ENCODE results near the gene MIDN.
"Not testable (repeated sequence)": the region's sequence is repeated elsewhere in the genome, so short reads cannot be mapped to it uniquely, and the experiment has no call there.

The MIDN gene

DNA sequence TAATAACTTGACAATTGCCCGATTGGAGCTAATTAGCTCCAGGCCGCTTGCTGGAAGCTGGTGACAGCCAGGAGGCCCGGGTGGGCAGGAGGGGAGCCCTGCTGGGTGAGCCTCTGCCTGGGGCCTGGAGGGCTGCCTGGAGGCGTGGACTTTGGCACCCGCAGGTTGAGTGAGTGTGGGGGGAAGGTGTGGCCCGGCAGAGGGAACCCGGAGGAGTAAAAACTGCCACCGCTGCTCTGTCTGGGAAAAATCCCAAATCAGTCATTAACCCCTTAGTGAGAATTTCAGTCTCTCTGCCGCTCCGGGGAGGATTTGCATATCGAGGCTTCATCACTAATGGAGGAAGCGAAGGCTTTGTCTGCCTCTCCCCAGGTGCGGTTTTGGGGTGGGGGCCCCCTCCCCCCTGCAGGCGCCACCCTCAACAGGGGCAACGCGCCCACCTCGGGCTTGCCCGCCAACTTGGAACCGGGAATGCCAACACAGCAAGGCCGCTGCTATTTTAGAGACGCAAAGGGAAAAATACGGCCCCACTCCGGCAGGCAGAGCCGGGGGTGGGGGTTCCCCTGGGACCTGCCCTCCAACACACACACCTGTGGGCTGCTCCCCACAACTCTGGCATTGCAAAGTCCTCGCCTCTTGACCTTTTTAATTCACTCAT, 43.5 kb downstream of the MIDN start:
- in situ Hi-C loops (cut with HindIII; ENCODE audit: low sequenced_read_pairs): no loop called here

DNA sequence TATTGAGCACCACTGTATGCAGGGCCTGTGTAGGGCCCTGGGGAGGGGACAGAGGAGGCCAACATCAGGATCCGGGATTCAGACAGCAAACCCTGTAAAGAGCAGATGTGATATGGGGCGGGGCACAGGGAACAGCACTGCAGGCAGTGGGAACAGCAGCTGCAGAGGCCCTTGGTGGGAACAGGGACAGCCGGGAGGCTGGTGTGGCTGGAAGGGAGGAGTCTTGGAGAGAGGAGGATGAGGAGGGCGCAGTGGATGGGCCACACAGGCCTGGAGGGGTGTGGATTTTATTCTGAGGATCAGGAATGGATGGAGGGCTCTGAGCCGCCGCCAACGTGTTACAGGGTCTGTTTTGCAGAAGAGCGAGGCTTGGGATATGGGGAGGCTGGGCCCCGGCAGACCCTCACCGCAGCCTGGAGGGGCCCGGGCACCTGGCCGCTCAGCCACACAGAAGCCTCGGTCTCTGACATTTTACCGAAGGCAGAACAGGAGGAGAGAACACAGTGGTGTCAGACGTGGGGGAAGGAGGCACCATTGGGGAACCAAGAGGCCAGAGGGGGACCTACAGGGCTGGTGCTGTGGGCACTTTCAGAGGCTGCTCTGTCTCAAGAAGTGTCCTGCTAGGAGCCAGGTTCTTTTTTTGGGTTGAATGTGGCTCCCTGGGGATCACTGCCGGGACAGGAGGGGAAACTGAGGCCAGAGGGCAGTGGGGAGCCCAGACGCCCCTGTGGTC, 44.2 kb downstream of the MIDN start:
- in situ Hi-C loops (cut with HindIII; ENCODE audit: low sequenced_read_pairs): no loop called here

DNA sequence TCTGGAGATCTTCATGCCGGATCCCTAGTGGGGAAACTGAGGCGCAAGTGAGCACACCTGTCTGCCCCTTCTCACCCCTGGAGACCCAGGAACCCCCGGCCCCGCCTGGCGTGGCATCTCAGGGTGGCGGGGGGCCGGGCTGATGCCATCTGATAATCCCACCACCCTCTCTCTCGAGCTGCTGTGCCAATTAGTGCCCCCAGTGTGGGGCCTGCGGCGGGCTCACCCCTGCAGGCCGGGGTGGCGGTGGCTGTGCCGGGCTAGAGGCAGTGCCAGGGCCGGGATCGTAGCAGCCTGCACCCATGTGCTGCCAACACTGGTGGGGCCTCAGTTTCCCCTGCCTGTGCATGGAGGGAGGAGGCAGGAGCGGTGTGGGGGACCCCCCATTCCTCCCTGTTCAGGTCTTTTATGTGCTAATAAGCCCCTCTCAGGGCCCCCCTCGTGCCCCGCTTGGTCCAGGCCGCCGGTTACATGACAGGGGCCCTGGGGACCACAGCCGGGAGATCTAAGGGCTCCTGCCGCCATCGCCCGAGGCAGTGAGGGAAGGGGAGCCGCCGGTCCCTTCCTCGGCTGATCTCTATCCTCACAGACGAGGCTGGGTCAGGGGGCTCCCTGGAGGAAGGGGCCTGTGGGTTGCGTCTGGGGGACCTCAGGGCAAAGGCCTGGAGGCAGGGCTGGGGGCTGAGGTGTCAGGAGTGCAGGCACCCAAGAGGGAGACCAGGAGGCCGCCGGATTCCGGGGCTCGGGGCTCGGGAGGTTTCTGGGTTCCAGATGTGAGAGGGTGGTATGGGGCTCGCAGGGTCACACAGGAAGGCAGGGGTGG, 45.6 kb downstream of the MIDN start:
- in situ Hi-C loops (cut with HindIII; ENCODE audit: low sequenced_read_pairs): no loop called here

DNA sequence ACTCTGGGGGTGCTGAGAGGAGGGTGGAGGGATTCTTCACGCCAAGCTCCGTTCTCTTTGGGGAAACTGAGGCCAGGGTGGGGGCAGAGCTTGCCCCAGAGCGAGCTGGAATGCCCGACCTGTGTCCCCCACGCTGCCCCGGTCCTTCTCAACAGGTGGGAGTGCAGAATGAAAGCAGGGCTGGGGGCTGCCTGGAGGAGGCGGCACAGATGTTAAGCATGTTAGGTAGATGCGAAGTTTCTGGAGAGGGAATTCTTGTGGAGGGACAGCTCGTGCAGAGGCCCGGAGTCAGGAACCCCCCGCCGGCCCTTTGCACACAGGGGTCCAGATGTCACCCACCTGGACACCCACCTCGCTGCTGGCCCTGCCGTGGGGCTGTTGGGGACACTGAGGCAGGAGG, 46.3 kb downstream of the MIDN start:
- in situ Hi-C loops (cut with HindIII; ENCODE audit: low sequenced_read_pairs): no loop called here

DNA sequence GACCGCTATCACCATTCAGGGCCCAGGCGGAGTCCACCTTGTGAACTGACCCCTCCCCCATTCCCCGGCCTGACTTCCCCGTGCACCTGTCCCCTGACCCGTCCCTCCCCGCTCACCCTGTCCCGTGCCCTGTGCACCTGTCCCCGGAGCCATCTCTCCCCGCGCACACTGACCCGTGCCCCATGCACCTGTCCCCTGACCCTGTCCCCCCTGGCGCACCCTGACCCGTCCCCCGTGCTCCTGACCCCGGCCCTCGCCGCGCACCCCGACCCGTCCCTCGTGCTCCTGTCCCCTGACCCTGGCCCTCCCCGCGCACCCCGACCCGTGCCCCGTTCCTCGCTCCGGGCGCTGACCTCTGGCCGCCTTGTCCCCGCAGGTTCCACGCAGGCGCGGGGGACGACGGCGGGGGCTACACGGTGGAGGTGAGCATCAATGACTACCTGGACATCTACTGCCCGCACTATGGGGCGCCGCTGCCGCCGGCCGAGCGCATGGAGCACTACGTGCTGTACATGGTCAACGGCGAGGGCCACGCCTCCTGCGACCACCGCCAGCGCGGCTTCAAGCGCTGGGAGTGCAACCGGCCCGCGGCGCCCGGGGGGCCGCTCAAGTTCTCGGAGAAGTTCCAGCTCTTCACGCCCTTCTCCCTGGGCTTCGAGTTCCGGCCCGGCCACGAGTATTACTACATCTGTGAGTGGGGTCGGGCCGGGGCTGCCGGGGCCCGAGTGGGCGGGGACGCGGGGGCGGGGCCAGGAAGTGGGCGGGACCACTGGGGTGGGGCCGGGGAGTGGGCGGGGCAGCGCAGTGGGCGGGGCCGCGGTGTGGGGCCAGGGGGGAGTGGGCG, 47.0 kb downstream of the MIDN start:
- in situ Hi-C loops (cut with HindIII; ENCODE audit: low sequenced_read_pairs): no loop called here

DNA sequence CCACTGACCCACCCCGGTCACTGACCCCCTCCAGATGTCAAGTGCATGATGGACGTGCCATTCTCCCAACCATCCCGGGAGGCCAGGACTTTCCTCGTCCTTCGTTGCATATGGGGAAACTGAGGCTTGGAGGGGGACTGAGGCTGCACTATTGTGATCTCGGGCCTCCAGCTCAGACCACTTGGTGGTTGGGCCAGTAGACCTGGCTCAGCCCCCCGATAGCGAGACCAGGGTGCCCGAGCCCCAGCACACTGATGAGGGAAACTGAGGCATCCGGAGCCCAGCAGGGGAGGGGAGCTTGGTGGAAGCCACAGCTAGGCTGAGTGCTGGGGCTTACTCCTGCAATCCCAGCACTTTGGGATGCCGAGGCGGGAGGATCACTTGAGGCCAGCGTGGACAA, 47.7 kb downstream of the MIDN start:
- in situ Hi-C loops (cut with HindIII; ENCODE audit: low sequenced_read_pairs): no loop called here

DNA sequence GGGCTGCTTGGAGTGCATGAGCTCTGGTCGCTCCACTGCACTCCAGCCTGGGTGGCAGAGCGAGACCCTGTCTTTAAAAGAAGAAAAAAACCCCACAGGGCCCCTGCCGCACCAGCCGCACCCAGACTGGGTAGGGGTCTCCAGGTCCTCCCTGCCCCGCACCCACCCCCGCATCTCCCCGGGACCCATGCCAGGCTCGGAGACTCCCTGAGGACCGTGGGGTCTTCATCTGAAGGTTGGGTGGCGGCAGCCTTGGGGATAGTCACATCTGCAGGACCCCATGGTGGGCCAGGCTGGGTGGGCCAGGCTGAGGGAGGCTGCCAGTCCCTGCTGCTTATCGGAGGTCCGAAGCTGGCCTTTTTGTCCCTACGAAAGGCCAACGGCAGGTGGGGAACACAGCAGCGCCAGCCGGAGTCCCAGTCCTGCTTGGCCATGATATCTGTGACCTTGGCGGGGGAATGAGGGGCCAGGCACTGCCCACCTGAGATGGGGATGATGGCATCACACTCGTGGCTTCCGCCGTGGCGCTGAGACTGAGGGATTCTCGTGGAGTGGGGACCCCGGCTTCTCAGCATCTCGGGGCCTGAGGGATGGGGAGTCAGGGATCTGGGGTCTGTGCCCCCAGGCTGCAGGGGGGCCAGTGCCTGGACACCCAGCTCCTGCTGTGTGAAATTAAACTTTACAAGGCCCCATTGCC, 48.3 kb downstream of the MIDN start:
- in situ Hi-C loops (cut with HindIII; ENCODE audit: low sequenced_read_pairs): no loop called here

DNA sequence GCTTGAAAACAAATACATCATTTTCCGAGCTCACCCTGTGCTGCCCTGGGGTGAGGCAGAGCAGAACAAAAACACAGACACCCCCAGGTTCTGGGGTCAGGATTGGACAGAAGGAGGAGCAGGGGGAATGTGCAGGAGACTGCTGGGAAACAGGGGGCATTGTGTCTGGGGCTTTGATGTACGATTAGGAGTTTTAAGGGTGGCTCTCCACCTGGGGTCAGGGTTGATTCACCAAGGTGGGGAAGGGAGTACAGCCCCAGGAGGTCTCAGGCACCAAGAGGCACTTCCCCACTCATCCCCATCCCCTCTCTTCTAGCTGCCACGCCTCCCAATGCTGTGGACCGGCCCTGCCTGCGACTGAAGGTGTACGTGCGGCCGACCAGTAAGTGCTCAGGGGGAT, 49.9 kb downstream of the MIDN start:
- in situ Hi-C loops (cut with HindIII; ENCODE audit: low sequenced_read_pairs): no loop called here

DNA sequence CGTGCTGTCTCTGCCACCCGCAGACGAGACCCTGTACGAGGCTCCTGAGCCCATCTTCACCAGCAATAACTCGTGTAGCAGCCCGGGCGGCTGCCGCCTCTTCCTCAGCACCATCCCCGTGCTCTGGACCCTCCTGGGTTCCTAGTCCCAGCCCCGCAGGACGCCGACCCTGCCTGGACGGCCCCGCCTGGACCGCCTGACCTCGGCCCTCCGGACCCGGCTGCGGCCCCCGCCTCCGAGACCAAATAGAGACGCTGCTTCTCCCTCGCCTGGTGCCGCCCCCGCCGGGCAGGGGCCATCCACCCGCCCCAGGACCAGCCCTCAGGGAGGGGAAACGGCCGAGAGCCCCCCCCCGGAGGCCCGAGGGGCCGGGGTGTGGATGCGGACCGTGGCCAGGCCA, 51.4 kb downstream of the MIDN start:
- in situ Hi-C loops (cut with HindIII; ENCODE audit: low sequenced_read_pairs): no loop called here

DNA sequence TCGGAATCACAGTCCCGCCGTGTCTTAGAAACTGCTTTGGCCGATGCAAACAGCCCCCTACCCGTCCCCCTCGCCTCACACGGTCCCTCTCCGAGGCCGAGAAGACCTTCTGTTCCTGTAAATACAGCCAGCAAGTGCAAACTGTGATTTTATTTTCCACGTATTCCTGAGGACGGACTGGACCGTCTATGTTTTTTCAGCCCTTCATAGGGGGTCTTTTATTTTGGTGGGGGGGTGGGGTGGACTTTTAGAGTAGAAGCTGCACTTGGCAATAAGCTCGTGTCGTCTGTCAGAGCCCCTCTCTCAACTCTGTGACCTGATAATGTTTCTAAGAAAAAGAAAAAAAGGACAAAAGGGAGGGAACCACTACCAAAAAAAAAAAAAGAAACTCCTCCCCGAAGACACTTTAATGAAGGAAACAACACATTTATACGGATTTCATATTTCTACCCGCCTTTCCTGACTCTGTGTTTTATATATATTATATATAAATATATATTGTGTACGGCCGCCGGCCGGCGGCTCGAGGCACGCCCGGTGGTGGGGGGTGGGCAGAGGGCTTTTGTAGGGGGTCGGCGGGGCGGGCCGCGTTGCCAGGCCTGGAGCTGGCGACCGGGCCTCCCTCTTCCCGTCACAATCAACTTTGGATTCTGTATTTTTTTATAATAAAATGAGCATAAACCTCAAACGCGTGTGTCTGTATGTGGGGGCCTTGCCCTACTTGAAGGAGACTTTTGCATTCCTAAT, 52.5 kb downstream of the MIDN start:
- in situ Hi-C loops (cut with HindIII; ENCODE audit: low sequenced_read_pairs): no loop called here

DNA sequence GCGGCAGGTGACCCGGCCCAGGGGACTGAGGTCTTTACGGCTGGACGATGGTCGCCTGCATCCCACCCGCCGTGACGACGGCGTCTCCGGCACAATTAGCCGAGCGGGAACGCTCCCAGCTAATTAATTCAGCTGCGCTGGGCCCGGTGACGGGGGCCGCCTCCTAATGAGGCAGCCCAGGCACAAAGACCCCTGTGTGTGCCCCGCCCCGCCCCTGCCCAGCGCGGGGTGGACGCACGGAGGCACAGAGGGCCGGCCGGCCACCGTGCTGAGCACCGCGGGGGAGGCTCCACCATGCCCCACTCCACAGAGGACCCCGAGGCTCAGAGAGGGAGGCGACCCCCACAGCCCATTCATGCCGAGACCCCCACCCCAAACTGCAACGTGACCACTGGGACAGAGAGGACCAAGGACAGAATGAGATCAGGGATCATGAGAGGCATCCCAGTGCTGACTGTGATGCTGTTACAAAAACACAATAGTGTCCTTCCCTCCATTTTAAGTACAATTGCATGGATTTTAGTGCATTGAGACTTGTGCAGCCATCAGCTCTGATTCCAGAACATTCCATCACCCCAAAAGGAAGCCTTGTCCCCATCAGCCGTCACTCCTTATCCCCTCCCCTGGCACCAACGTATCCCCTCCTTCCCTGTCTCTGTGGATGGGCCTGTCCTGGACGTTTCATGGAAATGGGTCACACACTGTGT, 54.3 kb downstream of the MIDN start:
- in situ Hi-C loops (cut with HindIII; ENCODE audit: low sequenced_read_pairs): no loop called here

DNA sequence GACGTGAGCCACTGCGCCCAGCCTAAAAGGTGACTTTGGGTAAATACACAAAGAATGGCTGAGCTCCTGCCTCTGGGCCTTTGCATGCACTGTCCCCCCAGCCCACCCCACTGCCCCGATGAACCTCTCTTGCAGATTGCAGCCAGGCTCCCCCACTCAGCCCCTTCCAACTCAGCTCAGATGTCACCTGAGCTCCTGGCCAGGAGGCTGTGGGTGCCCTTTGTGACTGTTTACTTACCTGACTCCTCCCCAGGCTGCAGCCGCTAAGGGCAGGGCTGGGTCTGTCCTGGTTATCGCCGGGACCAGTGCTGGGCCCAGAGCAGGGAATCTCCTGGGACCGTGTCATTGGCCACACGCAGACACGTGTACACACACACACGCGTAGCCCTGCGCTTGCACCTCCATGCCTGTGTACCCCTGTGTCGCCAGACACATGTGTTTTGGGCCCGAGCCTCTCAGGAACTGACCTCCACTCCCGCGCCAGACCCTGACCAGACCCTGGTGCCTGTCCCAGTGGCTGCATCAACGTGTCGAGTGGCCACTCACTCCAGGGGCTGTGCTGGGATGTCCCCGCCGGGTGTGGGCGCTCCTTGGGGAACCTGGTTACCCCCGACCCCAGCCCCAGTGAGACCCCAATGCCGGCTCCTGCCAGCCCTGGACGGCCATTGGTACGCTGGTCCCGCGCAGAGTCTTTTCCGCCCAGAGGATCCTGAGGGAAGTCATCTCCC, 56.0 kb downstream of the MIDN start:
- in situ Hi-C loops (cut with HindIII; ENCODE audit: low sequenced_read_pairs): no loop called here

DNA sequence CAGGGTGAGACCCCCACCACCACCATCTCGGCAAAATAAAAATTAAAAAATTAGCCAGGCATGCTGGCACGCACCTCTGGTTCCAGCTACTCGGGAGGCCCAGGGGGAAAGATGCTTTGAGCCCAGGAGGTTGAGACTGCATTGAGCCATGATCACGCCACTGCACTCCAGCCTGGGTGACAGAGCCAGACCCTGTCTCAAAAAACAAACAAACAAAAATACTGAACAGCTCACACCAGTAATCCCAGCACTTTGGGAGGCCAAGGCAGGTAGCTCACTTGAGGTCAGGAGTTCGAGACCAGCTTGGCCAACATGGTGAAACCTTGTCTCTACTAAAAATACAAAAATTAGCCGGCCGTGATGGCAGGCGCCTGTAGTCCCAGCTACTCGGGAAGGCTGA, 57.0 kb downstream of the MIDN start:
- in situ Hi-C loops (cut with HindIII; ENCODE audit: low sequenced_read_pairs): not testable (repeated sequence)

DNA sequence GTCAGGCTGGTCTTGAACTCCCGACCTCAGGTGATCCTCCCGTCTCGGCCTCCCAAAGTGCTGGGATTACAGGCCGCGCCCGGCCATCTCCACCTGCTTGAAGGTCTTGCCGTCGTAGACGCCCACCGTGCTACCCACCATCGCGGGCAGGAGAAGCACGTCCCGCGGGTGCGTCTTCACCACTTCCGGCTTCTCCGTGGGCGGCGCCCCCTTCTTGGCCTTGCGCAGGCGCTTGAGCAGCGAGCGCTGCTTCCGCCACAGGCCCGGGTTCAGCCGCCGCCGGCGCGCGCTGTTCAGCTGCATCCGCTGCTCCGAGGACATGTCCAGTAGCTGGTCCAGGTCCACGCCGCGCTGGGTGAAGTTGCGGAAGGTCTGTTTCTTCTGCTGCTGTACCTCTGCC, 58.9 kb downstream of the MIDN start:
- in situ Hi-C loops (cut with HindIII; ENCODE audit: low sequenced_read_pairs): no loop called here

DNA sequence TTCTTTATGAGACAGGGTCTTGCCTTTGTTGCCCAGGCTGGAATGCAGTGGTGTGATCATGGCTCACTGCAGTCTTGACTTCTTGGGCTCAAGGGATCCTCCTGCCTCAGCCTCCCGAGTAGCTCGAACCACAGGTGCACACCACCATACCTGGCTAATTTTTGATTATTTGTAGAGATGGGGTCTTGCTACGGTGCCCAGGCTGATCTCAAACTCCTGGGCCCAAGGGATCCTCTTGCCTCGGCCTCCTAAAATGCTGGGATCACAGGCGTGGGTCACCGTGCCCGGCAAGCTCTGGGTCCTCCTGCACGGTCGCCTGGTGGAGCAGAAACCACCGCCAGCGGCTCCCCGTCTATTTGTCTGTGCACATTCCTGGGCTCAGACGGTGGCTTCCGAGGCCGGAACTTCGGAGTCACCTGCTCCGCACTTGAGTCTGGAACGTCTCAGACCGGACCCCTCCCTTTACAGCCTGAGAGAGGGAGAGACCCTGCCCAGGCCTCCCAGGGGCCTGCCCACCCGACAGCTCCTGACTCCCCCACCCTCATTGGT, 59.4 kb downstream of the MIDN start:
- in situ Hi-C loops (cut with HindIII; ENCODE audit: low sequenced_read_pairs): no loop called here

DNA sequence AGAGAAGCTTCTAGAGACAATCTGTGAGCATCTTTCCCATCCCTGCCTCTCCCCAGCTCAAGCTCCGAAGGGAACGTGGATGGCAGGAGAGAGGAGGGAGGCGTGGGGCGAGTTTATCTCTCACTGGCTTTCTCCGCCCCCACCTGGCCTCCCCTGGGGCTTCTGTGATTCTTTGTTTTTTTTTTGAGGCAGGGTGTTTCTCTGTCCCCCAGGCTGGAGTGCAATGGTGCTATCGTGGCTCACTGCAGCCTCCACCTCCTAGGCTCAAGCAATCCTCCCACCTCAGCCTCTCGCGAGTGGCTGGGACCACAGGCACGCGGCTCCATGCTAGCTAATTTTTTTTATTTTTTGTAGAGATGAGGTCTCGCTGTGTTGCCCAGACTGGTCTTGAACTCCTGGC, 60.3 kb downstream of the MIDN start:
- in situ Hi-C loops (cut with HindIII; ENCODE audit: low sequenced_read_pairs): no loop called here
